8988T (cell line): ENCODE data around the gene FYB2.
A peak's percentile ranks its signal among the peaks of the same experiment; 100 is the strongest.

Source experiments
- DNase-seq: peaks from one replicate; pipeline ENCODE4 v3.0.0; 2011

Gene FYB2

DNA sequence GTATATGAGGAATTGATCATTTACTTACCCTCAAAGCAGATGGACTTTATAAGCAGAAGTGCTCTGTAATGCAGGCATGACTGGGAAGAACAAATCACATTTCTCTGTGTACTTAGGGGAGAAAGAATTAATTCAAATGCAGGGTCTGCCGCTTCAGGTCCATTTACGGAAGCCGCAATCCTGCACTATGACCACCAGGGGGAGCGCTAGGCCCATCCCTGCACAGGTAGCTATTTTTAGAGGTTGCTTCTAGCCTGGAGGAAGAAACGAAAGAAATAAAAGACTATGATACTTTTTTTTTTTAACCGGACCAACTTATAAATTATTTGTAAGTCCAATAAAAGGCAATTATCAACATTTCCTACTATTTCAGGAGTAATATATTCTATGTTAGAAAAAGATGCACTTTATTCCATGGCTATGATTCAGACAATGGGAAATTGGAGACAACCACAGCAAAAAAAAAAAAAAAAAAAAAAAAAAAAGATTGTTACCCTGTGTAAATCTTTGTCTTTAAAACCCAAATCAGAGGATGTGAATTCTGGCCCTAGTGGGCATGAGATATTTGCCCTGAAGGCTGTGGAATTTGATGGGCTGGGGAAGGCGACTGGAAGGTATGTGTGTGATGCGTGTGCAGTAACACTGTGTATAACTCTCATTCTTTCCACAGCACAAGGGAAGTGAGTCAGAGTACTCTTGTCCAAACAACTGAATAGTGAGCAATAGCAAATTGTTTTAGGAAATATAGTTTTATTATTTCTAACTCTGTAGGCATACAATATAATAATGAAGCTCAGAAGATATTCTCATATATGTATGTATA lies 12.9 kb upstream of the FYB2 start:
- DNase-seq, result no peak

DNA sequence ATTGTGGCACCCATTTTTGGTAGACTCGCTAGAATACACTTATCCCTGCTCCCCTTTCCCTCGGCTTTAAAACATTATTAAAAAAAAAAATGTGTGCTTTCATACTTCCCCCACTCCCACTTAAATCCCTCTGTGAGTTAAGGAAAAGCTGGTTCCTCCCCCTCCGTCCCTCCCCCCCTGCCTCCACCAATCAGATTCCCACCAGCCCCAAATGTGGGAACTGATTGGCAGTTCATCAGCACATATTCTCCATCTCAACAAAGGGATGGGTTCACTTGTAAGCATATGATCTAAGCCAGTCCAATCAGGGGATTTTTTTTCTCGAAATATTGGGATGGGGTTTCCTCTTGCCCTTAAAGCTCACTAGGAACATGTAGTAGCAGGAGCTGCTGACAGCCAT lies 10.8 kb upstream of the FYB2 start:
- no peak for DNase-seq

DNA sequence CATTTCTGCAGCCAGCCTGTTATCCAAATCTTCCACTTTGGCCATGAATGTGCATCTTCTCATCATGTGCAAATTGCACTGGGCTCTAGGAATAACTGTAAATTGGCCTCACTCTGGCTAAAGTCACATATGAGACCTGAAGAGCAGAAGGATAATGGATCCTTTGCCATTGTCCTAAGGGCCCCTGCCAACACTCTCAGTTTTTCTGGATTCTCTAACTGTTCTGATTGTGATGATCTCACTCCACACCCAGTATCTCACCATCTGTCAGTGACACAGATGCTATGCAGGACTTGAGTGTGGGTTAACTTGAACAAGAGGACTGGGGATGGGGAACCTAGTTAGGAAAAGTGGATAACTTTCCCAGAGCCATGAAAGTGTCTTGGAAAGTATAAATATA lies 8.5 kb upstream of the FYB2 start:
- no peak for DNase-seq

DNA sequence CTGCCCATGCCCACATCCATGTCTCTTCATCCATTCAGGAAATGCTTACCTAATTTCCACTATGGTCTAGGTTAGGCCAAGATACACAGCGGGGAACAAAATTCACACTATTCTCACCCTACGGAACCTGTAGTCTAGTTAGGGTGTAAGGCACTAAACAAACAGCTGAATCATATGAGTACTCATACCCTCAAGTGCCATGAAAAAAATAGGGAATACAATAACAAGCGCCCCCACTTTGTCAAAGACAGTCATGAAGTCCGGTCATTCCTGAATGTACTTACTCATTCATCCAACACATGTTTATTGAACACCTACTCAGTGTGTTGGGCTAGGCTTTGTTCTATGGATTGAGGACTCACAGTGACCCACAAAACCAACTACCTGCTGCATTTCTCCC lies 6.2 kb upstream of the FYB2 start:
- DNase-seq, result no peak

DNA sequence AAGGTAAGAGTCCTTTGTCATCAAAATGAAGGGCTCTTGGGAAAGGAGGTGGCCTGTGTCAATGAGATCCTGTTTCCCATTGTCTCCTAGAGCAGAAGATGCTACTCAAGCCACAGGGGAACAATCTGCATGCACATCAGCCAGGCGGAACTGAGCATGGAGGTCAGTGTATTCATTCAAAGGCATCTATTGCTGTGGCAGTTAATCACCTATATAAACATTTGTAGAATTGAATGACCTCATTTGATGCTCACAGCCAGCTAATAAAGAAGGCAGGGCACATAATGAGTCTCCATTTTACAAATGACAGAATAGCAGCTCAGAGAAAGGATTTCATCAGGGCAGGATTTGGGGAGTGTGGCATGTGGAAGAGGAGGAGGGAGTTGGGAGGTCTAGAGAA lies 5.7 kb upstream of the FYB2 start:
- no peak for DNase-seq

DNA sequence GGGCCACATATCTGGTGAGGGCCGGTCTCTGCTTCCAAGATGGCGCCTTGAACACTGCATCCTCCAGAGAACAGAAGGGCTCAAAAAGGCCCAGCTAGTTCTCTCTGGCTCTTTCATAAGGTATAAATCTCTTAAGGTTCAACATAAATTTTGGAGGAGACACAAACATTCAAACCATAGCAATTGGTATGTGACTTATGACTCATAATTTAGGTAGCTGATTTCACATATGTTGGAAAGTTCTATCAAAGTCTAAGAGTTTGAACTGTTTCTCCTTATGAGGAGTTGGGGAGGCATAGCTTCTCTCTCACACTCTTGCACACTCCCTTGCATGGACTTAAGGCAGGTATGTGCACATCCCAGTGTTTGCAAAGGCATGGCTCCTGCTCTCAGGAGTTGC lies 5.1 kb upstream of the FYB2 start:
- no peak for DNase-seq

DNA sequence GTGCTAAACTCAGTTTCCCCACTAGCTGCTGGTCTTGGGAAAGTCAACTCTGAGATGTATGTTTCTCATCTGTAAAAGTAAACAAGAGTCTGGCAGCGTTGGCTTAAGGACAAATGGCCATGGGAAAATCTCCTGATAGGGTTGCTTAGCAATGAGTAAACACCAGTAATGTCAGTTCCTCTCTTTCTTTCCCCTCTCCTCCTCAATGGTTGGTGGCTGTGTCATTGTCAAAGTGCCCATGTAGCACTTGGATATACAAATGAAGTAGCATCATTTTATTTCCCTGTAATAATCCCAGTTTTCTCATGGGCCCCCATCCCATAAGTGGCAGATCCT lies 2.2 kb upstream of the FYB2 start:
- no peak for DNase-seq

DNA sequence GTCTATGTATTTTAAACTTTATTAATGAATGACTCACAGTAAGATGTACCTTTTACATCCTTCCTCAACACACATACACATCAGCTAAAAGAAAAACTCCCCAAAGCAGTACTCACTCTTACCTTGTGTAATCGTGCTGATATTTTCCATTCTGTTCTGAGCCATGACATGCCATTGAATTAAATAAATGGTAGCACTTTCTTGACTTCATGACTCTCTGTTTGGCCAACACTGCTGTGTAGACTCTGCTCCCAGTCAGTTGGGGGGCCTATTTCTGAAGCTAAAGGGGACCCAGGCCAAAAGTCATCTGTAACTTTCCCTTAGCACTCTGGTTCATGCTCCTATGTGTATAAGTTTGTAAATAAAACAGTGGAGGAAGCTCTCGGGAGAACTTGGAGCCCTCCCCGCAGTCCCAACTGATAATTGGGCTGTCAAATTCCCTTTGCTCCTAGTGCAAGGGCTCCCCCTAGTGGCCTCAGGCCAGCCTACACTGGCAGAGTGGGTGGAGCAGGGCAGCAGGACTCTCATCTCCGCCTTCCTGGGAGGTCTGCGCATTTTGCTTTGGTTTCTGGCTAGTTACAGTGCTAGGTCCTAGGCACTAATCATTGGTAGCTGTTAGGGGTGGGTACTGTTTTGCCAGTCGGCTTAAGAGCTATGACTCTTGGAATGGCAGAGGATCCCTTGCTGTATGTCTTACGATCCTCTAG lies 1.7 kb upstream of the FYB2 start:
- DNase-seq, result peak; percentile 51

DNA sequence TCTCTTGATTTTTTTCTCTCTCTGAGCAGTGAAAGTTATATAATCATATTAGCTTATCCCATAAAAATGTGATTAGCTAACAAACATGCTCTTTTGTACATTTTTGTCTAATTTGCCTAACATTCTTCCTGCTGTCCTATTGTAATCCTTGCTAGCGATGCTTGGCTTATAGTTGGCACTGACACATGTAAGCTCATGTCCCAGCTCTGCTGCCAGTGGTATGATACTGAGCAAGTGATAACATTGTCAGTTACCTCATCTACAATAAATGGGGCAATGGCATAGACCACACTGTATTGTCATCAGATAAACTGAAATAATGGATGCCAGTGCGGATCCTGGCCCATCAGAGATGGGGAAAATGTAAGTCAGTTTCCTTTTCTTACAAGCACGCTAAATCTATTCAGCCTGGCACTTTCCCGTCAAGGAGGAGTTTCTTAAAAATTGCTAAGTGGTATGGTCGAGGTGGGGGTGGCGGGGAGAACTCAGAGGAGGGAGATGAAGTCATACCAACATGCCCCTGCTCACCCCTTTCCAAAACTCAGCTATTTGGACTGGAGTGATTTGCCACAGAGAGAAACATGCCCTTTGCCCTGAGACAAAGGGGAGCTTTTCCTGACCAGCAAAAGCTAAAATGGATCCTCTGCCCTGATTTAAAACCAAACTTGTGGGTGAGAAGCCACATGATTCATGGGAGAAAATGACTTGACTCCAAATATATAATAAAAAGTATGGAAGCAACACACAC lies 1.3 kb downstream of the FYB2 start:
- DNase-seq, result no peak

DNA sequence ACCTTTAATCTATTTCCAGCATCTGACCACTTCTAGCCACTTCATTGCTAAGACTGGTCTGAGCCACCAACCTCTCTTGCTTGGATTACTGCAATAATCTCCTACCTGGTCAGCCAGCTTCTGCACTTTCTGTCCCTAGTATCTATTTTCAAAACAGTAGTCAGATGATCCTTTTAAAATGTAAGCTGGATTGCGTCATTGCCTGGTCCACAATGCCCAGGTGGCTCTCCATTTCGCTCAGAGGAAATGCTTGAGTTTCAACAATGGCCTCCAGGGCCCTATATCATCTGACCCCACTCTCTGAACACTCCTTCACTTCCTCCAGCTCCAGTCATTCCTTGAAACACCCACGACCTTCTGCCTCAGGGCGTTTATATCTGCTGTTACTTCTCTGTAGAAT lies 2.3 kb downstream of the FYB2 start:
- DNase-seq, result no peak

DNA sequence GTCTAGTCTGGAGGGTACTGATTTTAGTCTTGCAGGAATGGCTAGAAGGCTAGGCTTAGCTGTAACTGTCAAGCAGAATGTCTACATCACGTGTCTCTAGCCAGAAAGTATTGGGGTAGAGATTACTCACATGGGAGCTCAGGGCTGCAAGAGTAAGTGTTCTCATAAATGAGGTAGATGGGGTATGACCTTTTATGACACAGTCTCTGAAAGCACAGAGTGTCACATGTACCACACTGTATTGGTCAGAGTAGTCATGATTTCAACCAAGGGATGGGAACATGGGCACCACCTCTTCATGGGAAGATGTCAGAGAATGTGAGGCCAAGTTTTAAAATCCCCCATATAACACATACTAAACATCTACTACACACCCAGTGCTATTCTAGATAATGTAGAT lies 2.9 kb downstream of the FYB2 start:
- DNase-seq, result no peak

DNA sequence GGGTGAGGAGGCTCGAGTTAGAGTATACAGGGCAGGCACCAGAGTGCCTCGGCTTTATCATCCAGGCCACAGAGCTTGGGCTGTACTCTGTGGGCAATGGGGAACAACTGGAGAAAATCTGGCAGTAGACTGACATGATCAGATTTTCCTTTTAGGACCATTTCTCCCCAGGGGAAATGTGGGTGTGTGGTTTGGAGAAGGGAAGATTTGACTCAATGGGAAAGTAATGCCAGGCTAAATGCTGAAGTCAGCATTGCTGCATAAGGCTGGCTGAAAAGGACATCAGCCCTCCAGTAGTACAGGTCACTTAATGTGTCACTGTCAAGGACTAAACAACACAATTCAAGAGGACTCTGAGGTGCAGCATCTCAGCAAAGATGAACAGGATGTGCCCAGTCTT lies 5.0 kb downstream of the FYB2 start:
- no peak for DNase-seq

DNA sequence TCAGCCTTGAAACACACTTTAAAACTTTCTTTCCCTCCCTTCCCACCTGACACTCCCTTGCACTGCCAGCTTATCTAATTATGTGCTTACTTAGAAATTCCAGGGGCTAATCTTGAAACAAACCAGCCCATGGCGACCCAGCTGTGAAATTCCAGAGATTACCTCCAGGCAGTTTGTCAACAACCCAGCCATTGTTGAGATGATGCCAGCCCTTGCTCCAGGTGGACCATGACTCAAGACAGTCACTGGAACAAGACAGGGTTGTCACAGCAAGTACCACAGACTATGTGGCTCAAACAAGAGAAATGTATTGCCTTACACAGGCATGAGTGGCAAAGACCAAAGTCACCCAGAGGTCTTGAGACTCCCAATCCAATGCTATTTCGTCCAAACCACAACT lies 7.9 kb downstream of the FYB2 start:
- no peak for DNase-seq

DNA sequence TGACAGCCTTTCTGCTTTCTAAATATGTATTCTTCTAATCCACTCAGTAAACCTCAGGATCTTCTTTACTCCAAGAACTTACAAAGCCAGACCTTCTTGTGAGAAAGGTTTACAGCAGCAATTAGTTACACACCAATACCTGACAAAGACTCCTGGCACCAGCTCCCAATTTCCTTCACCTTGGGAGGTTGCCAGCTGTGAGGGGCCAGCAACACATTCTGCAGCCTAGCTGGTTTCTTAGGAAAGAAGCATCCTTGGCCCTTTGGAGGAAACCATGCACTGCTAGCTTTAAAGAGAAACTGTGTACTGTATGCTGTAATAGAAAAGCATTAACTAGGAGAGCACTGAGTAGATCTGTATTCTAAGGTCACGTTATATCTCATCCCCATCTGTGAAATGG lies 10.8 kb downstream of the FYB2 start:
- DNase-seq, result no peak

DNA sequence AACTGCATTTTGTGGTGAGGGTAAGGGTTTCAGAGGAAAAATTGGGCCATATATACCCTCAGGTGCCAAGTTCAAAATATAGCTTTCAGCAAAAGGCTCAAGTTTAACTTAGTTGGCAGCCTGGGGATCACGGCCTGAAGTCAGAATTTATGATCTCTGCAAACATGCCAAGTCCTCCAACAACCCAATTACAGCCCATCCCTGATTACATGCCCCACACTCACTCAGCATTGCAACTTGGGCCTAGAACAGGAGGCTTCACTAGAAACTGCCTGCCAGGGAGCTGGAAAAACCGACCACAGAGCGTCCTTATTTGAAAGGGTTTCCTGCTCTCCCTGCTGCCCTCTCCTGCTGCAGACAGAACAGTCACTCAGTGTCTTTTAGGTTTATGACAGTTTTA lies 12.4 kb downstream of the FYB2 start:
- DNase-seq, result no peak

DNA sequence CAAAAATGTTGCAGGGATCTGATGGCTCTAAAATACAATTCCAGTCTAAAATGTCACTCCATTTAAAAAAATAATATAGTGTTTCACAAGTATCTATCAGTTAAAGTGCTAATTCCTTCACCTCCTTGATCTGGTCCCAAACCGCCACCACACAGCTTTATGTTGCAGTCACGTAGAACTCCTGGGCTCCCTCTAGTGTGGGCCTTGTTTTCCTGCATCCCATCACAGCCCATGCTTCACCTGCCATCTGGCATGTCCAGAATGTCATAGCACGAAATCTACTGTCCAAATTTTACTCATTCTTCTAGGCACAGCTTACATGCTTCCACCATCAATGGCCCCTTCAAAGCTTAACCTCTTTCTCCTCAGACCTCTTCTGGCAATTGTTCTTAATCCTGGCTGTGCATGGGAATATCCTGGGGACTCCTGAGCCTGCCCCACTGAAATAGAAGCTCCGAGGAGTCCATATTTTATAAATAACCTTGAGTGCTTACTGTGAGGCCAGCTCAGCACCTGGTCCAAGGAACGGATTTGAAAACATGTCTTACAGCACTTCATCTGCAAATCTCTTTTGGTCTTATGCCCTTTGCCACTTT lies 15.5 kb downstream of the FYB2 start:
- DNase-seq, result no peak

DNA sequence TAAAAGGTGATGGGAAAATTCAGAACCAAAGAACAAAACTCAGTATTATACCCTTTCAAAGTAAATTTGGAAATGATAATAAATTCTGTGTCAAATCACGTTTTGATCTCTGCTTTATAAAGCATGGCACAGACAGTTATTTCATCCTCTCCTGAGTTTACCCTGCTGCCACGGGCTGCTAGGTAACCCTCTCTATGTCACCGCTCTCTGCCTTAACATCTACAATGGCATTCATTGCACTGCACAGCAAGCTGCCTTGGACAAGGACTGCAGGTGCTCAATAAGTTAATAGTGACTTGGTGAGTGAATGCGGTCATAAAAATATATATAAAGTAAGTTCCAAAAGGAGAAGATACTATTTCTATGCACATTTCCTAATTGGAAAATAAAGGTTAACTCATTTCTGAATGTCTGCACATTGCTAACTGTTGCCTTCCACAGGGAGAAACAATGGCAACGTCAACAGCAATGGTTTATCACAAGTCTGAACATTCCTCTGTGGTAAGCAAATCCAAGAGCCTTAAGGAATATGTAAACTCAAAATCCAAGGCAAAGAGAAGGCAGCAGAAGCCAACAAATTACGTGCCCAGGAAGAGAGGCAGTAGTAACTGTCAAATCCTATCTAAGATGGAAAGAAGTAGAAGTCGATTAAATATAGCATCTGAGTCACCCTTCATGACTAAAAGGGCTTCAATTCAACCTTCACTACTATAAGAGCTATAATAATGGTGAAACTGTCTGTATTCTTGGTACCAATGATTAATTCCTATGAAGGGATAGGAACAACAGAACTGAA lies 19.4 kb downstream of the FYB2 start:
- no peak for DNase-seq

DNA sequence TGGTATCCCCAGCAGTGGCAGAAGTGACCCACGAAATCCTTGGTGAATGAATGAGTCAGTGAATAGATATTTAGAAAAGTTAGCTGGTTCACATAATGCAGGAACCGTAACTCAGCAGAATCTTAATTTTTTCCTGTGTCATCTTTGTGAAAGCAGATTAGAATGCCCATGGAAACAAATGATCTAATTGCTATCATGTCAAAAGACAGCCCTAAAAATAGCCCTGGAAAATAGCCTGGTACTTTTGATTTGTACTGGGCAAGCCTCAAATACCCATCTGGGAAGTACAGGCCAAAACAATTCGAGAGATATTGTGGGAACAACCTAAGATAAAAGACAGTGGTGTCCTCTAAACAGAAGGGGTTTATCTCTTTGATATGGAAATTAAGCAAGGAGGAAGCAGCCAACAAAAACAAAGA lies 21.1 kb downstream of the FYB2 start:
- no peak for DNase-seq

DNA sequence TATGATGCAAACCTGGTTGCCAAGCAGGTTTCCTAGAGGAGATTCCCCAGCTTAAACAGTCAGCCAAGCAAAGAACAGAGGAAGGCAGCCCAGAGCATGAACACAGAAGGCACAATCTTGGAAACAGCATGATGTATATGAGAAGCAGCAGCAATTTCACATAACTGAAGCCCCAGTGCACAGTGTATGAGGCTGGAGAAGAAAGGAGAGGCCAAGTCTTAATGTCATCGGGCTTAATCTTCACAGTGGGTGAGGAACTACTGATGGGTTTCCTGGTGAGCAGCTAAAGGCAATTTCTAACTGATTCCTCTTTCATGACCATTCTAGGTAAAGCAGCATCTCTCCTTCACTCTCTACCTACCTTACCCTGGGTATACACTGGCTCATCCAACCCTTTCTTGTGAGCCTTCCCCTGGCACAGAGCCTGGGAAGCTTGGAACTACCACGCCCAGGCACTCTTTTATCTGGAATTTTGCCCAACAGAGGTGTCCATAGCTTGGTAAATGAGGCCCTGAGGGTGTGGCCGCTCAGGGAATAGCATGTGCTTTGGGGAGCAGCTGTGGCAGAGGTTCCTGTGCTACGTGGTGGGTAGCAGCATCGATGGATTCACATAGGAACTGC lies 22.0 kb downstream of the FYB2 start:
- DNase-seq, result no peak

DNA sequence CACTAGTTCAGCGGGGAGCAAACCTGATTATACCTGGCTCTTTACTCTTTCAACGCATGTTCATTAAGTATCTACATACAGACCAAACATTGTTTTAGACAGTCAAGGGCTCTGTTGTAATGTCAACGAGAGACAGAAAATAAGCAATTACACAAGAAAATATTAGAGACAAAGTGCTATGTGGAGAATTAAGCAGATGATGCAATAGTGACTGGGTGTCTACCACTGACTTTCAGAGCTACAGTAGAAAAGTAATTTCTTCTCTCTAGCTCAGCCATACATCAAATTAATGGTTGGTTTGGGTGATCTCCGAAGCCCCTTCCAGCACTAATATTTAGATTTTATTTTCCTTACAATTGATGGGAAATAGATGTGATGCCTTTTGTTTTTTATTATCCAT lies 23.3 kb downstream of the FYB2 start:
- no peak for DNase-seq

DNA sequence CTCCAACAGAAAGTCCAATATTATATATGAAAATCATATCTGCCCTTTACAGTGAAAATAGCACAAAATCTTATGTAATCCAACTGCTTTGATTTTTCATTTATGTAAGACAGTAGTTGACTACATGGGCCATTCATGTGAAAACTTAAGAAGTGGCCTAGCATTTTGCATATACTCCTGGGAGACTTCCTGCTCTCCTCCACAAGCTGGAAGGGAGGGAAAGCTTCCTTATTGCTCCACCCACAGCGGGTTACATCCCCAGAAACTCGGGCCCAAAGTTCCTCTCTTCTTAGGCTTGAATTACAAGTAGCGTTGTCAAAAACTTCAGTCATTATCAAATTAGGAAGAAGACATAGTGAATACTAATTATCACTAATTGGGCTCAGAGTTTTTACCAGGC lies 29.2 kb downstream of the FYB2 start:
- DNase-seq, result no peak

DNA sequence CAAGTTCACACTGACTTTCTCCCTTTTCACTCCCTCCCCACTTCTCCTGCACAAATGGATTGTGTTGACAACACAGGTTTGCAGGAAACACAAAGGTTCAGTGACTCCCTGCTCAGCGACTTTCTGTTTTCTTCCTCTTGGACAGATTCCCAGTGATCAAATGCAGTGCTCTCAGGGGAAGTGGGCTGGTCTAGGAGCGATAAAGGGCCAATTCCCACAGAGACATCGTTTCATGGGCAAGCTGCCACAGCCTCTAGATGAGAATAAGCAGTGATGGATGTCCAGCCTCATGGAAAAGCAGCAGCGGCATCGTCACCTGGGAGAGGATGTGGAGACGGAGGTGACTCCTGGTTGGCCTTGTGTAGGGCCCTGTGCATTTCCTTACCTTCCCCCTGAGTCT lies 30.6 kb downstream of the FYB2 start:
- DNase-seq, result no peak
